Tibial nerve (tissue), 4 donors: Measurements from ENCODE around the gene RPRD1A.

Experiments used
- EP300 ChIP-seq, 2 donors: sonication (generic); formaldehyde crosslinking; IDR thresholded peaks; one replicate each; pipeline ENCODE4 v1.6.1; 2017; ENCODE audit warnings: antibody characterized with exemption in 2 of 2, mild to moderate bottlenecking in 1 of 2
- POLR2A ChIP-seq, 2 donors: fragments of 450-650 bp; IDR thresholded peaks; one replicate each; pipeline ENCODE4 v1.6.1; 2017; ENCODE audit warnings: antibody characterized with exemption in 2 of 2, mild to moderate bottlenecking in 2 of 2, moderate library complexity in 2 of 2
- TF ChIP-seq, protein P1 (sequence below), 5 experiments: fragments of 200-600 bp in 3 of 5; fragments of 450-650 bp in 2 of 5; sonication (generic) in 3 of 5; IDR thresholded peaks; one replicate each; pipeline ENCODE4 v1.5.1; 2016 to 2019; ENCODE audit warnings: antibody characterized with exemption in 5 of 5, mild to moderate bottlenecking in 3 of 5, moderate library complexity in 2 of 5

DNA sequence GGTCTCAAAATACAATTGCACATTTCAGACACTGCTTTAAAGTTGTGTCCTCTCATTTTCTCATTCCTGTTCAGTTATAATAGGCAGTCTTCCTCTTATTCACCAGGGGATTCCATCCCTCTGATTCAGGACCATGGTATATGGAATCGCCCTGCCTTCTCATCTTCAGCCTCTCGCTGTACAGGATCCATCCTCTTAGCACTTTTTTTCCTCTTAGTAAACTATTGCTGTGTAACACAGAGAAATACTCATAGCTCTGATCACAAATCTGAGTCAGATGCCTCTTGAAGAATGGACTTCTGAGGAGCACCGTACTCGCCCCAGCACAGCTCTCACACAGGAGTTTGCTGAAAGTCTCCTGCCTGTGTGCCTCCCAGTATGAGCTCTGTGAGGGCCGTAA, 83.5 kb downstream of the RPRD1A start:
- TF ChIP-seq EP300 (IDR thresholded peaks at IDR 0.05) (no peak), POLR2A (IDR thresholded peaks at IDR 0.05) (no peak)
- TF ChIP-seq, protein P1, sequence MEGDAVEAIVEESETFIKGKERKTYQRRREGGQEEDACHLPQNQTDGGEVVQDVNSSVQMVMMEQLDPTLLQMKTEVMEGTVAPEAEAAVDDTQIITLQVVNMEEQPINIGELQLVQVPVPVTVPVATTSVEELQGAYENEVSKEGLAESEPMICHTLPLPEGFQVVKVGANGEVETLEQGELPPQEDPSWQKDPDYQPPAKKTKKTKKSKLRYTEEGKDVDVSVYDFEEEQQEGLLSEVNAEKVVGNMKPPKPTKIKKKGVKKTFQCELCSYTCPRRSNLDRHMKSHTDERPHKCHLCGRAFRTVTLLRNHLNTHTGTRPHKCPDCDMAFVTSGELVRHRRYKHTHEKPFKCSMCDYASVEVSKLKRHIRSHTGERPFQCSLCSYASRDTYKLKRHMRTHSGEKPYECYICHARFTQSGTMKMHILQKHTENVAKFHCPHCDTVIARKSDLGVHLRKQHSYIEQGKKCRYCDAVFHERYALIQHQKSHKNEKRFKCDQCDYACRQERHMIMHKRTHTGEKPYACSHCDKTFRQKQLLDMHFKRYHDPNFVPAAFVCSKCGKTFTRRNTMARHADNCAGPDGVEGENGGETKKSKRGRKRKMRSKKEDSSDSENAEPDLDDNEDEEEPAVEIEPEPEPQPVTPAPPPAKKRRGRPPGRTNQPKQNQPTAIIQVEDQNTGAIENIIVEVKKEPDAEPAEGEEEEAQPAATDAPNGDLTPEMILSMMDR (IDR thresholded peaks at IDR 0.05) = no peak
